Spleen (tissue), 7 donors: ENCODE results near the gene ZCRB1.

Source experiments
- POLR2AphosphoS5 ChIP-seq, 3 donors: sonication (generic); formaldehyde crosslinking; IDR thresholded peaks; one replicate each; pipeline ENCODE4 v1.5.1; 2017; ENCODE audit warnings: antibody characterized with exemption in 3 of 3
- TF ChIP-seq, protein P1 (sequence below), 11 experiments: fragments of 200-600 bp in 7 of 11; fragments of 450-650 bp in 4 of 11; sonication (generic) in 4 of 11; IDR thresholded peaks in 8 of 11; conservative IDR thresholded peaks in 3 of 11; 1 replicate in 7 of 11; 2 replicates in 4 of 11; pipeline versions ENCODE4 v1.4.0 to v1.8.0; 2016 to 2021; ENCODE audit warnings: antibody characterized with exemption in 11 of 11, inconsistent platforms in 4 of 11, mild to moderate bottlenecking in 1 of 11
- donor health status: DM: no; HTN: no; CAD: no; lungs with moderate emphysema.
- donor health status: DM: no; HTN: no; CAD: no.
- donor health status: DM: no; HTN: no; CAD: no.

DNA sequence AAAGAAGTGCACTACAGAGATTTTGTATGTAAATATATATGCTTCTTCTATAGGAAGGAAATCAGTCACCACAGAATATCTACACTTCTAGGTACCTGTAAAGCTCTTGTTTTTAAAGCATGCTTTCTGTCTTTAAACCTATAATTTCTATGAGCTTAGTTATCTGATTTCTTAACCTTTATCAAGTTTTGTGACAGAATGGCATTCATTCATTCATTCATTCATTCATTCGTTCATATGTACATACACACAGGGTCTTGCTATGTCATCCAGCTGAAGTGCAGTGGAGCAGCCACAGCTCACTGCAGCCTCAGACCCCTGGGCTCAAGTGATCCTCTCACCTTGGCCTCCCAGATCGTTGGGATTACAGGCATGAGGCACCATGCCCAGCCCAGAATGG, 16.1 kb upstream of the ZCRB1 start:
- TF ChIP-seq, protein P1, sequence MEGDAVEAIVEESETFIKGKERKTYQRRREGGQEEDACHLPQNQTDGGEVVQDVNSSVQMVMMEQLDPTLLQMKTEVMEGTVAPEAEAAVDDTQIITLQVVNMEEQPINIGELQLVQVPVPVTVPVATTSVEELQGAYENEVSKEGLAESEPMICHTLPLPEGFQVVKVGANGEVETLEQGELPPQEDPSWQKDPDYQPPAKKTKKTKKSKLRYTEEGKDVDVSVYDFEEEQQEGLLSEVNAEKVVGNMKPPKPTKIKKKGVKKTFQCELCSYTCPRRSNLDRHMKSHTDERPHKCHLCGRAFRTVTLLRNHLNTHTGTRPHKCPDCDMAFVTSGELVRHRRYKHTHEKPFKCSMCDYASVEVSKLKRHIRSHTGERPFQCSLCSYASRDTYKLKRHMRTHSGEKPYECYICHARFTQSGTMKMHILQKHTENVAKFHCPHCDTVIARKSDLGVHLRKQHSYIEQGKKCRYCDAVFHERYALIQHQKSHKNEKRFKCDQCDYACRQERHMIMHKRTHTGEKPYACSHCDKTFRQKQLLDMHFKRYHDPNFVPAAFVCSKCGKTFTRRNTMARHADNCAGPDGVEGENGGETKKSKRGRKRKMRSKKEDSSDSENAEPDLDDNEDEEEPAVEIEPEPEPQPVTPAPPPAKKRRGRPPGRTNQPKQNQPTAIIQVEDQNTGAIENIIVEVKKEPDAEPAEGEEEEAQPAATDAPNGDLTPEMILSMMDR (IDR thresholded peaks at IDR 0.05 in 8 of 11, conservative IDR thresholded peaks at IDR 0.05 in 3 of 11), result no peak
- no peak for TF ChIP-seq POLR2AphosphoS5 (IDR thresholded peaks at IDR 0.05)
